GM13977 (cell line): ENCODE results near the gene ENHO.

Source experiments
- DNase-seq: peaks from one replicate; pipeline ENCODE4 v3.0.0; 2012; ENCODE audit warnings: low spot score
- CTCF ChIP-seq: IDR thresholded peaks from 2 replicates; pipeline ENCODE4 v1.5.1; 2012; ENCODE audit warnings: mild to moderate bottlenecking, control low read depth; ENCODE audit not compliant: insufficient read depth; ENCODE audit errors: extremely low read depth, missing control alignments
- in situ Hi-C: fragments of 300-500 bp; cut with MboI; formaldehyde crosslinking; loops from one replicate; pipeline ENCODE4 v1.12.0; 2022; ENCODE audit warnings: low sequenced_read_pairs, low pct_unique_long_range_greater_than_20kb, mixed read lengths, inconsistent platforms; ENCODE audit not compliant: unreplicated experiment

The ENHO gene

GRCh38 chr9:34522971-34523797 lies at the start of gene ENHO:
ENHO (minus strand) TSS chr9:34522990; CDS start chr9:34521695, 1,295 bp downstream.
- TF ChIP-seq CTCF = no peak
- DNase-seq = peak; percentile 97
- in situ Hi-C loops = no loop called here

- TF ChIP-seq CTCF = no peak
- in situ Hi-C loops = no loop called here
- DNase-seq = no peak
These were observed 49.3 kb upstream of the ENHO start for GRCh38 chr9:34572092-34572491.

- in situ Hi-C loops = no loop called here
- no peak for TF ChIP-seq CTCF
- no peak for DNase-seq
These were observed 48.7 kb upstream of the ENHO start for GRCh38 chr9:34571481-34571810.

GRCh38 chr9:34570809-34571480 lies 48.2 kb upstream of the ENHO start:
- DNase-seq = no peak
- in situ Hi-C loops = no loop called here
- TF ChIP-seq CTCF = no peak

GRCh38 chr9:34570376-34570775 lies 47.6 kb upstream of the ENHO start:
- in situ Hi-C loops = no loop called here
- no peak for DNase-seq
- no peak for TF ChIP-seq CTCF

- DNase-seq = no peak
- TF ChIP-seq CTCF = no peak
- in situ Hi-C loops = no loop called here
These were observed 46.0 kb upstream of the ENHO start for GRCh38 chr9:34568774-34569173.
